ENCODE measurements around the gene KCNB1.

KCNB1 gene

GRCh38 chr20:49510562-49511122, 28.2 kb upstream of the KCNB1 start:
- DNase-seq (ENCODE audit: low spot score in 2 of 2) = no peak
- no peaks in the 10 kb centered on the region for H3K9me3 Mint-ChIP-seq
- peaks cover 8% of the 10 kb centered on the region for H3K4me1 Mint-ChIP-seq
- H3K4me3 Mint-ChIP-seq = no peak overlapping the region
- no peaks in the 10 kb centered on the region for H3K36me3 Mint-ChIP-seq
- ATAC-seq = no peak
- H3K27ac Mint-ChIP-seq = no peak overlapping the region

- no peaks in the 10 kb centered on the region for H3K9me3 Mint-ChIP-seq
- DNase-seq (ENCODE audit: low spot score in 2 of 2) = no peak
- peak; percentile 46 for ATAC-seq
- no peaks in the 10 kb centered on the region for H3K36me3 Mint-ChIP-seq
- H3K4me1 Mint-ChIP-seq = peaks cover 8% of the 10 kb centered on the region
- no peak overlapping the region for H3K27ac Mint-ChIP-seq
- H3K4me3 Mint-ChIP-seq = no peak overlapping the region
Measured at GRCh38 chr20:49508435-49509199, 26.1 kb upstream of the KCNB1 start.

GRCh38 chr20:49507741-49508434, 25.4 kb upstream of the KCNB1 start:
- Mint-ChIP-seq H3K4me1 (peaks cover 8% of the 10 kb centered on the region), H3K27ac (no peak overlapping the region), H3K4me3 (no peak overlapping the region), H3K9me3 (no peaks in the 10 kb centered on the region), H3K36me3 (no peaks in the 10 kb centered on the region)
- no peak for ATAC-seq
- DNase-seq (ENCODE audit: low spot score in 2 of 2) = no peak

GRCh38 chr20:49505518-49505917, 23.1 kb upstream of the KCNB1 start:
- ATAC-seq = no peak
- no peak overlapping the region for H3K4me3 Mint-ChIP-seq
- no peak overlapping the region for H3K27ac Mint-ChIP-seq
- H3K4me1 Mint-ChIP-seq = peaks cover 8% of the 10 kb centered on the region
- no peaks in the 10 kb centered on the region for H3K36me3 Mint-ChIP-seq
- no peaks in the 10 kb centered on the region for H3K9me3 Mint-ChIP-seq
- DNase-seq (ENCODE audit: low spot score in 2 of 2) = no peak

GRCh38 chr20:49503176-49503575, 20.7 kb upstream of the KCNB1 start:
- H3K27ac Mint-ChIP-seq = no peak overlapping the region
- ATAC-seq (no peak), DNase-seq (ENCODE audit: low spot score in 2 of 2) (no peak)
- no peaks in the 10 kb centered on the region for H3K36me3 Mint-ChIP-seq
- H3K9me3 Mint-ChIP-seq = no peaks in the 10 kb centered on the region
- no peak overlapping the region for H3K4me3 Mint-ChIP-seq
- H3K4me1 Mint-ChIP-seq = peaks cover under 1% of the 10 kb centered on the region

GRCh38 chr20:49501917-49502316, 19.4 kb upstream of the KCNB1 start:
- H3K27ac Mint-ChIP-seq = no peak overlapping the region
- H3K9me3 Mint-ChIP-seq = no peaks in the 10 kb centered on the region
- DNase-seq (ENCODE audit: low spot score in 2 of 2) (no peak), ATAC-seq (no peak)
- H3K4me3 Mint-ChIP-seq = no peak overlapping the region
- no peaks in the 10 kb centered on the region for H3K36me3 Mint-ChIP-seq
- H3K4me1 Mint-ChIP-seq = no peaks in the 10 kb centered on the region

GRCh38 chr20:49497398-49497669, 14.9 kb upstream of the KCNB1 start:
- no peaks in the 10 kb centered on the region for H3K9me3 Mint-ChIP-seq
- H3K4me1 Mint-ChIP-seq = no peaks in the 10 kb centered on the region
- DNase-seq (ENCODE audit: low spot score in 2 of 2) = no peak
- no peak overlapping the region for H3K4me3 Mint-ChIP-seq
- no peak overlapping the region for H3K27ac Mint-ChIP-seq
- no peak for ATAC-seq
- H3K36me3 Mint-ChIP-seq = no peaks in the 10 kb centered on the region

- DNase-seq (ENCODE audit: low spot score in 2 of 2) (no peak), ATAC-seq (no peak)
- H3K27ac Mint-ChIP-seq = no peak overlapping the region
- H3K4me3 Mint-ChIP-seq = no peak overlapping the region
- peaks cover 3% of the 10 kb centered on the region for H3K9me3 Mint-ChIP-seq
- H3K36me3 Mint-ChIP-seq = no peaks in the 10 kb centered on the region
- no peaks in the 10 kb centered on the region for H3K4me1 Mint-ChIP-seq
Measured at GRCh38 chr20:49496553-49497397, 14.3 kb upstream of the KCNB1 start.

- no peak for ATAC-seq
- Mint-ChIP-seq H3K9me3 (peaks cover 6% of the 10 kb centered on the region), H3K27ac (no peak overlapping the region), H3K4me1 (no peaks in the 10 kb centered on the region), H3K36me3 (no peaks in the 10 kb centered on the region), H3K4me3 (no peak overlapping the region)
- DNase-seq (ENCODE audit: low spot score in 2 of 2) = no peak
Measured at GRCh38 chr20:49496043-49496442, 13.6 kb upstream of the KCNB1 start.

GRCh38 chr20:49490689-49491088, 8.2 kb upstream of the KCNB1 start:
- no peak for DNase-seq (ENCODE audit: low spot score in 2 of 2)
- H3K9me3 Mint-ChIP-seq = peaks cover 6% of the 10 kb centered on the region
- H3K4me1 Mint-ChIP-seq = no peaks in the 10 kb centered on the region
- H3K4me3 Mint-ChIP-seq = no peak overlapping the region
- no peaks in the 10 kb centered on the region for H3K36me3 Mint-ChIP-seq
- no peak for ATAC-seq
- H3K27ac Mint-ChIP-seq = no peak overlapping the region

GRCh38 chr20:49489688-49490087, 7.2 kb upstream of the KCNB1 start:
- DNase-seq (ENCODE audit: low spot score in 2 of 2) = no peak
- H3K4me1 Mint-ChIP-seq = peaks cover under 1% of the 10 kb centered on the region
- H3K4me3 Mint-ChIP-seq = no peak overlapping the region
- H3K36me3 Mint-ChIP-seq = no peaks in the 10 kb centered on the region
- no peak overlapping the region for H3K27ac Mint-ChIP-seq
- peaks cover 6% of the 10 kb centered on the region for H3K9me3 Mint-ChIP-seq
- ATAC-seq = no peak

- H3K4me1 Mint-ChIP-seq = peaks cover 9% of the 10 kb centered on the region
- H3K27ac Mint-ChIP-seq = no peak overlapping the region
- no peak overlapping the region for H3K4me3 Mint-ChIP-seq
- no peak for DNase-seq (ENCODE audit: low spot score in 2 of 2)
- ATAC-seq = no peak
- H3K9me3 Mint-ChIP-seq = no peaks in the 10 kb centered on the region
- H3K36me3 Mint-ChIP-seq = no peaks in the 10 kb centered on the region
Measured at GRCh38 chr20:49486064-49486463, 3.6 kb upstream of the KCNB1 start.

- Mint-ChIP-seq H3K4me3 (no peak overlapping the region), H3K27ac (no peak overlapping the region), H3K9me3 (no peaks in the 10 kb centered on the region), H3K4me1 (peaks cover 9% of the 10 kb centered on the region), H3K36me3 (no peaks in the 10 kb centered on the region)
- DNase-seq (ENCODE audit: low spot score in 2 of 2) (no peak), ATAC-seq (no peak)
Measured at GRCh38 chr20:49485563-49485962, 3.1 kb upstream of the KCNB1 start.

- peak; percentile 93 for ATAC-seq
- peak overlapping the region; percentile 70 for H3K4me3 Mint-ChIP-seq
- peaks cover 9% of the 10 kb centered on the region for H3K4me1 Mint-ChIP-seq
- H3K36me3 Mint-ChIP-seq = no peaks in the 10 kb centered on the region
- DNase-seq (ENCODE audit: low spot score in 2 of 2) = peak; percentile 65 to 86
- no peak overlapping the region for H3K27ac Mint-ChIP-seq
- no peaks in the 10 kb centered on the region for H3K9me3 Mint-ChIP-seq
Measured at GRCh38 chr20:49484180-49485140, 2.0 kb upstream of the KCNB1 start.
